ENCODE results near the gene CHRNB1.

Gene CHRNB1

DNA sequence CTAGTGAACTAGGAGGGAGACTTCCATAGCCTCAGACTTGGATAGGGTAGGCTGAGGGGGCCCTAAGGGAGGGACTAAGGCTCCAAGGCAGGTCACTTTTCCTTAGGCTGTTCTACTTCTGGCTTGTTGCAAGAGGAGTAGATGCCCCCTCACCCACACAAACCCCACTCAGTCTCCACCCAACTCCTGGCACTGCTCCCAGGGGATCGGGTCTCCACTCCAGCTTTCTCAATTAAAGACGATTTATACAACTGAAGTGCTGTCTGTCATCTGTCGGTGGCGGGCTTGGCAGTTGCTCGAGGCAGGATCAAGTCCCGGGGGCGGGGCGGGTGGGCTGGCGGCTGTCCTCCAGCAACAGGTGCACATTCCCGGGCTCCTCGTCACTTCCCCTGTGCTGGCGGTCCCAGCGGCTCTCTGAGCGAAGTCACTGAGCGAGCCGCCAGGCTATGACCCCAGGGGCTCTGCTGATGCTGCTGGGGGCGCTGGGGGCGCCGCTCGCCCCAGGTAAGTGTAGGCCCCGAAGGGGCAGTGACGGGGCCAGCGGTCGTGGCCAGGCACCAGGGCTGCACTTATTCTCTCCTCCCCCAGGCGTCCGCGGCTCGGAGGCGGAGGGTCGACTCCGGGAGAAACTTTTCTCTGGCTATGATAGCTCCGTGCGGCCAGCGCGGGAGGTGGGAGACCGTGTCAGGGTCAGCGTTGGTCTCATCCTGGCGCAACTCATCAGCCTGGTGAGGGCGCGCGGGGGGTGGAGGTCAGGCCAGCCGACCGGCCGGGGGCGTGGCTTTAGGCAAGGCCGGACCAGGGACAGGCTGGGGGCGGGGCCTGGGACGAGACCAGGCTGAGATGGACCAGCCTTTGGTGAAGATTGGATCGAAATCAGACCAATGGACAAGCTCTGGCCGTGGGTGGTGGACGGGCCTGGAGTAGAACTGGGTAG lies at the start of gene CHRNB1:
TSS of gene CHRNB1 (plus strand) at position 380 of the 937 bp plus-strand sequence. CDS start at position 447, 67 bp downstream.
- no peak for DNase-seq

GRCh38 chr17:7396147-7396546 lies 48.7 kb upstream of the CHRNB1 start:
- DNase-seq: no peak

- DNase-seq: no peak
Observed at GRCh38 chr17:7398612-7399011, 46.2 kb upstream of the CHRNB1 start.

DNA sequence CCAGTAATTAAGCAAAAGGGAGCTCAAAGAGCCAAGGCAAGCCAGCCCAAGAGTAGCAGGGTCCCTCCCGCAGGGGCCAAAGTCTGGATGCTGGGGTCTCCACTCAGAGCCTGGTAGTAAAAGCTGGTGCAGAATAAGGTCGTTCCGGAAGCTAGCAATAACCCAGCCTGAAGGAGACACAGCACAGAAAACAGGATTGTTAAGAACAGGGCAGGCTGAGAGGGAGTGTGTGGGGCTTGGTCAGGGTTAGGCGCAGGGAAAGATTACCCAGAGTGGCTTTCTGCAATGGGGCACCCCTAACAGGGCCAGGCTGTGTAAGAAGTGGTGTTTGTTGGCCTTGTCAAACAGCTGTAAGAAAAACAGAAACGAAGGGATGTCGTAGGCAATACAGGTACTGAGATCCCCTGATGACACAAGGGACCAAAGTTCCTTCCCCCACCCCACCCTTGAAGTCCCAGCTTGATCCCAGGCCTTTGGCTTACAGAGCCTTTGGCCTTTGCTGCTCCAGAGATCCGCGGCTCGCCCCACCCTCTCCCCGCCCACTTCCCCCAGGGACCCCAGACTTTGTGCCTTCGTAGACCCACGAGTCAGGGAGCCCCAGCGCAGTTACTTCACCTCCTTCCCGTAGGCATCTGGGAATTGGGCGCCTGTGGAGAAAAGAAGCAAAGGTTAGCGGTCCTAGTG lies 41.7 kb upstream of the CHRNB1 start:
- peak; percentile 31 for DNase-seq

GRCh38 chr17:7403727-7403976 lies 41.2 kb upstream of the CHRNB1 start:
- DNase-seq: no peak

GRCh38 chr17:7403977-7404736 lies 40.7 kb upstream of the CHRNB1 start, which contains the start of gene TMEM256:
TMEM256 (minus strand) TSS chr17:7404097; CDS start chr17:7404084, 13 bp downstream.
- DNase-seq: peak; percentile 96

GRCh38 chr17:7404737-7405349 lies 40.0 kb upstream of the CHRNB1 start:
- peak; percentile 72 for DNase-seq

DNA sequence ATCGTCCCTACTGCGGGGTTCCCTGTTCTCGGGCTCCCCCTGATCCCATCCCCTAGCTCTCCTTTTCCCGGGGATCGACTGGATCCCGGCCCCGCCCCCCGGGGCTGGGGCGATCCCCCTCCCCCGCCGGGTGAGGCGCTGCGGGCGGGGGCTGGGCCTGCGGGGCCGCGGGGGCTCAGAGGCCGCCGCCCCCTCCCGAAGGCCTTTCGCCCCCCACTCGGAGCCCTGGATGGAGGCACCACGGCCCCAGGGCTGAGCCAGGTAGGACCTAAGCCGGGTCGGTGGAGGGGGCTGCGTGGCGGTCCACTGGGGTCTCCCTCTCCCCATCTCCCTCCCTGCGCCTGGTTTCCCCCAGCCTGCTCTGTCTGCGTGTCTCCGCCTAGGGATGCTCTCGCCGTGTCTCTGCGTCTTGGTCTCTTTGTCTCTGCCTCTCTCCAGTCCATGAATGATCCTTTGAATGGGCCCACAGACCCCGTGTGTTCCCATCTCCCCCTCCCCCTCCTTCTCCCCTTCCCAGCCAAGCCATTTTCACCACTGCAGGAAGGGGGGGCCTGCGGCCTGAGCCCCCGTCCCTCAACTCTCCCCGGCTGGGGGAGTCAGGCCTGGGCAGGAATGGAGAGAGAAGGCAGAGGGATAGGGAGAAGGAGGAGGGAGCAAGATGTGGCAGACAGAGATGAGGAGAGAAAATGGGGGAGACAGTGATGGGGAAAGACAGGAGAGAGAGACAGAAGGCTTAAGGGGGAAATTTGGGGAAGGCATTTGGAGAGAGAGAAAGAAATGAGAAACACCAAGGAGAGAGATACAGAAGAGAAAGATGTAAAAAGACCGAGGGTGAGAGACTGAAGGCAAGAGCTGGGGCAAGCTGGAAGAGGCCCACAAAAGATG lies 39.3 kb upstream of the CHRNB1 start:
- DNase-seq: no peak

DNA sequence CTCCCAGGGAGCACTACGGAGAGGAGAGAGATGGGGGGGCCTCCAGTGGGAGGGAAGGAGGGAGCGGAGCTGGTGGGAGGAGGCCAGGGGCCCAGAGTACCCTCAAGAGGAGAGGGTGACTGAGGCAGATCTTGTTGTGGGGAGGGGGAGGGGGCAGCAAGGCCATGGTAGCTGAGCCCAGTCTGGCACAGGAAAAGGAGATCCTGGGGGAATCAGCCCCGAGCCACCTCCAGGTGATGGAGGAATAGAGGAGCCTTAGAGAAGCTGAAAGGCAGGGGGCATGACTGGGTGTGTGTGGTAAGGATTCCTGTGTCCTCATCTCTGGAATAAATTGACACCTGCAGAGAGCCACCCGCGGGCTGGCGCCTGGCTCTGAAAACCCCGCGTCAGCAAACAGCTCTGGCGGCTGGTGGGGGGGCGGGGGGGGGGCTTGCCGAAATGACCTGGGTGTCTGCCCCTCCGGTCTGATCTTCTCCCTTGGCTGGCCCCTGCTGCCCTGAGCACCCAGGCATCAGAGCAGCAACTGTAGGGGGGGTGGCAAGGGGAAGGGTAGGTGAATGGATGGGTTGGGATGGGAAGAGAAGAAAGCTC lies 38.5 kb upstream of the CHRNB1 start:
- no peak for DNase-seq

GRCh38 chr17:7407082-7407481 lies 37.8 kb upstream of the CHRNB1 start:
- DNase-seq: no peak

DNA sequence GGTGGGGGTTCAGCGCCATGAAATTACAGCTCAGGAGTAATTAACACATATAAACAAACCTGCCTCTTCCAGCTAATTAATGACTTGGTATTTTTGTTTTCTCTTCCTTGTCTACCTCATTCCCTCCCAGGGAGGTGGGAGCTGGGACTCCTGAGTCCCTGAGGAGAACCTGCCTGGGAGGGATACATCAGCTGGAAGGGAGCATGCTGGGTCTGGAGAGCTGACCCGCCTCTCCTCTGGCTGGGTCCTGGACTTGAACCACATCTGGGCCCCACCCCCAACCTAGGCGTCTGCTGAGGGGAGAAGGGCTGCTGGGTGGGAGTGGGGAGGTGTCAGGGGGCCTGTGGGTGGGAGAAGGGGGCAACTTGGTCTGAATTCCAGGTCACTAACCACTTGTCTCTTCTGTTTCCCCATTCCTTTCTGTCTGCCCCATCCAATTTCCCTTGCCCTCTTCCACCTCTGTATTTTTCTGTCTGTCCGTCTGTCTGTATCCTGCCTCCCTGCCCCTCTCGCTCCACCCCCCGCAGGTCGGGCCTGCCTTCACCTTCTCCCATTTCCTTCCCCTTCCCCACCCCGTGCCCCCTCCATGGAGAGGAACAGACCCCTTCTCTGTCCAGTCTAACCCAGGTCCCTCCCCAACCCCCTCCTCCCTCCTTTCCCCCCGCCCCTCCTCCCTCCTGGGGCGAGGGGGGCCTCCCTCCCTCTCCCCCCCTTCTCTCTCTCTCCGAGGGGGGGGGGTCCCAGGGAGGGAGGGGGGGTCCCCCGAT lies 37.2 kb upstream of the CHRNB1 start, which contains the start of gene NLGN2:
TSS of gene NLGN2 (plus strand) at position 361 of the 767 bp plus-strand sequence. CDS start 411 bp downstream, outside the sequence.
- no peak for DNase-seq

DNA sequence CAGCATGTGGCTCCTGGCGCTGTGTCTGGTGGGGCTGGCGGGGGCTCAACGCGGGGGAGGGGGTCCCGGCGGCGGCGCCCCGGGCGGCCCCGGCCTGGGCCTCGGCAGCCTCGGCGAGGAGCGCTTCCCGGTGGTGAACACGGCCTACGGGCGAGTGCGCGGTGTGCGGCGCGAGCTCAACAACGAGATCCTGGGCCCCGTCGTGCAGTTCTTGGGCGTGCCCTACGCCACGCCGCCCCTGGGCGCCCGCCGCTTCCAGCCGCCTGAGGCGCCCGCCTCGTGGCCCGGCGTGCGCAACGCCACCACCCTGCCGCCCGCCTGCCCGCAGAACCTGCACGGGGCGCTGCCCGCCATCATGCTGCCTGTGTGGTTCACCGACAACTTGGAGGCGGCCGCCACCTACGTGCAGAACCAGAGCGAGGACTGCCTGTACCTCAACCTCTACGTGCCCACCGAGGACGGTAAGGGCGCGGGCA lies 36.6 kb upstream of the CHRNB1 start:
- DNase-seq: peak; percentile 25

- DNase-seq: no peak
Observed at GRCh38 chr17:7408863-7409262, 36.0 kb upstream of the CHRNB1 start.

GRCh38 chr17:7409716-7410115 lies 35.1 kb upstream of the CHRNB1 start:
- no peak for DNase-seq

GRCh38 chr17:7410634-7411426 lies 34.0 kb upstream of the CHRNB1 start:
- DNase-seq: peak; percentile 17

DNA sequence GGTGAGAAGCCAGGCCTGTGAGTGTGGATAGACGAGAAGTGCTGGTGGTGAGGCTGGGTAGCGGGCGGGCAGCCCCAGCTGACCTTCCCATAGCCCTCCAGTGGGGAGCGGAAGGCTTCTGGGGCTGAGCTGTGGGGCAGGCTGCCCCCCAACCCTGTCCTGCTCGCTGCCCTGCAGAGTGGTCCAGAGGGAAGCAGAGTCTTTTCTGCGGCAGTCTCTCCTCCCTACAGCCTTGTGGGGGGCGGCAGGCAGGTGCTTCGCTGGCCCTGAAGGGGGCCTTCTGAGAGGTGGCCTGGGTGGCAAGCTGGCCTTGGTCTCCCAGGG lies 33.5 kb upstream of the CHRNB1 start:
- DNase-seq: no peak

- DNase-seq: no peak
Observed at GRCh38 chr17:7413346-7413985, 31.4 kb upstream of the CHRNB1 start.

- no peak for DNase-seq
Observed at GRCh38 chr17:7414837-7415236, 30.0 kb upstream of the CHRNB1 start.

GRCh38 chr17:7415784-7416183 lies 29.1 kb upstream of the CHRNB1 start:
- no peak for DNase-seq

Measured in activated CD4-positive, alpha-beta T cell treated with anti-CD3 and anti-CD28 coated beads for 48 hours (primary cell).